GM11168 (cell line): ENCODE results near the gene MMP15.

Experiments
- in situ Hi-C: fragments of 300-500 bp; cut with MboI; formaldehyde crosslinking; loops from one replicate; pipeline ENCODE4 v1.12.0; 2022; ENCODE audit warnings: low sequenced_read_pairs; ENCODE audit not compliant: unreplicated experiment

Gene MMP15

DNA sequence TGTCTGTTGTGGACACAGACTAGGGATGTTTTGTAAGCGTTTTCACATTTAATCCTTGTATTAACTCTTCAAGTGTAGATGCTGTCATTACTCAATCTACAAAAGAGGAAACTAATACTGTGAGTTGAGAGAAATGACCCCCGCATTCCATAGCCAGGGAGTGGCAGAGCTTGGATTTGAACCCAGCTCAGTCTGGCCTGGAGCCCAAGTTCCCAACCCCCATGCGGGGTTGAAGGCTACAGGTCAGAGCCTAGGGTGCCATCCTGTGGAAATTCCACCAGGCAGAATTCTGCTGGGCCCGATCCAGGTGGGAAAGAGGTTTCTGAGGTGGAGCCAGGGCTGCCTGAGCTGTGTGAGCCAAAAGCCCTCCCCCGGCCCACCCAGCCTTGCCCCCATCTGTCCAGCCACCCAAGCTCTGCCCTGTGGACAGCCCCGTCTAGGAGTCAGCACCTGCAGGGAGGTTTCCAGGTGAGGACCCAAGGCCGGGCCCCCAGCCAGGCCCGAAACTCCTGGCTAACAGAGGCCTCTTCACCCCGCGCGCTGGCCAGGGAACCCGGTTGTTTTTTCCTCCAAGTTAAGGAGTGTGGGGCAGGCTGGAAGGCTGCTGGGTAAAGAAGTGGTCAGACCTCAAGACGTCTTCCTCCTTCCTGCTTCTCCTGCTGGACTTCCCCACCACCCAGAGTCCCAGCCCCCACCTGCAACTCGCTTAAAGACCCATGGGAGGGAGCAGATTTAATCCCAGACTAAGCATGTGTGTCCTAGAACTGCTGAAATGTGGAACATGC is 5.7 kb downstream of the MMP15 start:
- in situ Hi-C loops: no loop called here

GRCh38 chr16:58032710-58033293 is 7.2 kb downstream of the MMP15 start:
- in situ Hi-C loops: no loop called here

GRCh38 chr16:58034128-58034685 is 8.7 kb downstream of the MMP15 start:
- in situ Hi-C loops: no loop called here

DNA sequence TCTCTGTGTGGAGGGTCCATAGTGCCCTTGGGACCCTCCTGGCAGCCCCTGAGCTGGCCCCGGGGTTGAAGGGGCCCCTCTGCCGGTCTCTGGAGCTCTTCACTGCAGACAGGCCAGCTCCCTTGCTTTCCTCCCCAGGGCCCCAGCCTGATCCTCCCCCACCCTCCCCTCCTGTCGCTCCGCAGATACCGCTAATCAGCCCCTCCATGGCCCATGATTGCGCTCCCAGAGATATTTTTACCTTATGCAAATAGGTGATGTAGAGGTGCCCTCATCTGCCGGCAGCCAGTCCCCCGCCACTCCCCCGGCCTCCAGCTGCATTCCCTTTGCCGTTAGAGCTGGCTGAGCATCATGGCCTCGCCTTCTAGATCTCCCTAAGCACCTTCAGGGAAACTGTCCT is 9.2 kb downstream of the MMP15 start:
- in situ Hi-C loops: no loop called here

DNA sequence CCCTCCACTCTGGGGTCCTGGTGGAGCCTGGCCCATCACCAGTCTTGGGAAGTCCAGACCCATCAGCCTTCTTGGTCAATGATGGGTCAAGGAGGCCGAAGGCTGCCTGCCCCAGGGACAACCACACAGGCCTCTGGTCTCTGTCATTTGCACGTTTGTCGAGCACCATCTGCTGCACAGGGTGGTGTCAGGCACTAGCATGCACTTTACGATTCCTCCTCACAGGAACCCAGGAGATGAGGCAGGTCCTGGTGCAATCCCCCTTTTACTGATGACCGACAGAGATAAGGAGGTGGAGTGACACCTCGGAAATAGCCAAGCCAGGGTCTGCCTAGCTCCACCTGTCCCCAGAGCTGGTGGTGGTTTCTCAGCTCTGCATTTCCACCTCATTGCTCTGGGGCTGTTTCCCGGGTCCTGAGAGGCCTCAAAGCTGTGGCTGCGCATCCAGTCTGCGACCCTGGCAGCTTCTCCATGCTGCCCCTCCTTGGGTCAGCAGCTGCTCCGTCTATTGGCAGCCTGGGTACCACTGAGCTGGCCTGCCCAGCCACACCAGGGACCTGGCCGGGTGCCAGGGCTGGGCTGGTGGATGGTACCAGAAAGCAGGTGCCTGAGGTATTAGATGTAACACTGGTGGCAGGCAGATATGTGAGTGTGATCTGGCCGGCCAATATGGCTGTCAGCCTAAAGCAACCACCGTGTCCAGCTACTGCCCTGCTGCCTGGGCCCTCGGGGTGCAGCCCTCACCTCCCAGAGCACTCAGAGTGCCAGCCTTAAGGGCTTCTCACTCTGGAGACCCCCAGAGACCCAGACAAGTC is 10.0 kb downstream of the MMP15 start:
- in situ Hi-C loops: no loop called here

DNA sequence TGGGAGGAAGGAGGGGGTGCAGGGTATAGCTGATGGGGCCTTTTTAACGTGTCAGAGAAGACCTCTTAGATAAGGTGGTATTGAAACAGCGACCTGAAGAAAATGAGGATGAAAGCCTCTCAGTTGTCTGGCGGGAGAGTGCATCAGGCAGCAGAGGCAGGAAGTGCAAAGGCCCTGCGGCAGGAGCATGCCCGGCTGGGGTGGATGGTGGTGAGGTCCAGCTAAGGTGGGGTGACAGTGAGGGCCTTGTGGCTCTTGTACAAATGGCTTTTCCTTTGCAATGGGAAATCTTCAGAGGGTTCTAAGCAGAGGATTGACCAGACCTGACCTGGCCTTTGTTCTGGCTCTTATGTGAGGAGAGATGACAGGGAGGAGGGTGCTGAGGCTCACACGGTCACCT is 11.4 kb downstream of the MMP15 start:
- in situ Hi-C loops: no loop called here

DNA sequence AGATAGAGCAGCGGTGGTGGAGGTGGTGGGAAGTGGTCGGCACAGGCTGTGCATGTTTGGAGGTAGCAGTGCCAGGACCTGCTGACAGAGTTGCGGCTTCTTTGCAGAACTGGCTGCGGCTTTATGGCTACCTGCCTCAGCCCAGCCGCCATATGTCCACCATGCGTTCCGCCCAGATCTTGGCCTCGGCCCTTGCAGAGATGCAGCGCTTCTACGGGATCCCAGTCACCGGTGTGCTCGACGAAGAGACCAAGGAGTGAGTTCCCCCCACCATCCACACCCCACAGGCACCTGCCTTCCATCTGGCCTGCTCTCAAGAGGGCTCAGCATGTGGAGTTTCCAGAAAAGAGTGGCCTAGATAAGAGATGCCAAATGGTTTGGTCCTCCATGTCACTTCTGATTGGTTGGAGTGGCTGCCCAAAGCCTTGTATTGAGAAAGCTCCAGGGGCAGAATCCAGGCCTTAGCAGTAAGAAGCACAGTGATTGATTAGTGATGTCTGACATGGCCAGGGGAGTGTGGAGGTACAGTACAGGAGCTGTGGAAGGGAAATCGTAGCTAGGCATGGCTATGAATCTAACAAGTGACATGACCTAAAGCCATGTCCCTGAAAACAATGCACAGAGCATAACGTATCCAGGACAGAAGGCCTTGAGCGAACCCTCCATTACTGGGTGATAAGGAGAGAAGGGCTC is 12.0 kb downstream of the MMP15 start:
- in situ Hi-C loops: no loop called here

DNA sequence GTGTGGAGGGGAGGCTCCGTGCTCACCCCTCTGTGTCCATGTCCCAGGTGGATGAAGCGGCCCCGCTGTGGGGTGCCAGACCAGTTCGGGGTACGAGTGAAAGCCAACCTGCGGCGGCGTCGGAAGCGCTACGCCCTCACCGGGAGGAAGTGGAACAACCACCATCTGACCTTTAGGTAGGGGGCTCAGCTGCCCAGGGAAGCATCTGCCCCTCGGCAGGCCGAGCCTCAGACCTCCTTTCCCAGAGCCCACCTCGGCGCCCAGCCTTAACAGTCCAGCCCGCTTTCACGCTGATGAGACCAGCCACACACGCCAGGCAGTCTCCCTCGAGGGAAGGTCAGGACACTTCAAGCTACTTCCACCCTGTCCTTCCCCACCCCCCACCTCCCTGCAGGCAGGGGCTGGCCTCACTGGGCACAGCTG is 12.7 kb downstream of the MMP15 start:
- in situ Hi-C loops: no loop called here

DNA sequence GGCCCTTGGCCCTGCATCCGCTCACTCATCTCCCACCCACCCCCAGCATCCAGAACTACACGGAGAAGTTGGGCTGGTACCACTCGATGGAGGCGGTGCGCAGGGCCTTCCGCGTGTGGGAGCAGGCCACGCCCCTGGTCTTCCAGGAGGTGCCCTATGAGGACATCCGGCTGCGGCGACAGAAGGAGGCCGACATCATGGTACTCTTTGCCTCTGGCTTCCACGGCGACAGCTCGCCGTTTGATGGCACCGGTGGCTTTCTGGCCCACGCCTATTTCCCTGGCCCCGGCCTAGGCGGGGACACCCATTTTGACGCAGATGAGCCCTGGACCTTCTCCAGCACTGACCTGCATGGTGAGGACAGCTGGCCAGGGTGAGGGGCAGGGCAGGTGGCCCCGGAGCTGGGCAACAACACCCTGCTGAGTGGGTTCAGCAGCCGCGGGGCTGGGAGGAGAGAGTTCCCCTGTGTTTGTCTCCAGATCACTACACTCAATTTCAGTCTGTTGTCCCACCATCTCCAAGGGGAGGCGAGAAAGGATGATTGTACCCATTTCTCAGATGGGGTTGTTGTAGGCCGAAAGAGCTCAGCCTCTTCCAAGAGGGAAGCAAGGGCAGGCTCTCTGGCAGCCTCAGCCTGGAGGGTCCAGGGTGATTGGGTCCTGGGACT is 14.4 kb downstream of the MMP15 start:
- in situ Hi-C loops: no loop called here

GRCh38 chr16:58040496-58040846 is 14.9 kb downstream of the MMP15 start:
- in situ Hi-C loops: no loop called here

DNA sequence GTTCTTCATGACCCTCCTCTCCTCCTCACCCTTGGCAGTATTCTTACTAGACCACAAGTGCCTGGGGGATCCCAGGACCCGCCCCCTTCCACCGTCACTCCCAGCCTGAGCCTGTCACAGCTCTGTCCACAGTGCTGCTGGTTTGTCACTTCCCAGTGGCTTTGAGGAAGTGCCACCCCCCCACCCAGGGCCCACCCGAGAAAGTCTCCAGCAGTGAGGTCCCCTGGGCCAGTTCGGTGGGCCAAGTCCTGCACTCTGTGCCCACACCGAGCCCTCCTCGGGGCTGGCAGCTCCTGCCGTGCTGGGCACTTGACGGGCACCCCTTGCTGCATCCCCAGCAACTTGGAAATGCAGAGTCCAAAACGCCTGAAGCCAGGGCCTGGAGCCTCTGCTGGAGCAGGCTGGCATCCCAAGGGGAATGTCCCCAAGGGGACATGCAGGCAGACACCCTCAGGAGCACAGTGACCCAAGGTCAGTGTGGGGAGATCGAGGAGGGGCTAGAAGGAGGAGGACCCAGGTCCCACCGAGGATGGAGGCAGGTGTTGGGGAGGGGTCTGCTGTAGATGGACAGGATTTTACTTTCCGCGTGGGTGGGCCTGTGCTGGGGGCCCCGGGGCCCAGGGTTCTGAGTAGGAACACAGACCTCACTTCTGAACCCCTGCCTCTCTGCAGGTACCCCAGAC is 15.5 kb downstream of the MMP15 start:
- in situ Hi-C loops: no loop called here

DNA sequence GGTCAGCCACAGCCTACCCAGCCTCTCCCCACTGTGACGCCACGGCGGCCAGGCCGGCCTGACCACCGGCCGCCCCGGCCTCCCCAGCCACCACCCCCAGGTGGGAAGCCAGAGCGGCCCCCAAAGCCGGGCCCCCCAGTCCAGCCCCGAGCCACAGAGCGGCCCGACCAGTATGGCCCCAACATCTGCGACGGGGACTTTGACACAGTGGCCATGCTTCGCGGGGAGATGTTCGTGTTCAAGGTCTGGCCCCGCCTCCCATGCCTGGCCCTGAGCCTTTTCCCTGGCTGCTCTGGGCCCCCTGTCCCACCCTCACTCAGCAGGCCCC is 16.0 kb downstream of the MMP15 start:
- in situ Hi-C loops: no loop called here

GRCh38 chr16:58042001-58042885 is 16.7 kb downstream of the MMP15 start:
- in situ Hi-C loops: no loop called here

DNA sequence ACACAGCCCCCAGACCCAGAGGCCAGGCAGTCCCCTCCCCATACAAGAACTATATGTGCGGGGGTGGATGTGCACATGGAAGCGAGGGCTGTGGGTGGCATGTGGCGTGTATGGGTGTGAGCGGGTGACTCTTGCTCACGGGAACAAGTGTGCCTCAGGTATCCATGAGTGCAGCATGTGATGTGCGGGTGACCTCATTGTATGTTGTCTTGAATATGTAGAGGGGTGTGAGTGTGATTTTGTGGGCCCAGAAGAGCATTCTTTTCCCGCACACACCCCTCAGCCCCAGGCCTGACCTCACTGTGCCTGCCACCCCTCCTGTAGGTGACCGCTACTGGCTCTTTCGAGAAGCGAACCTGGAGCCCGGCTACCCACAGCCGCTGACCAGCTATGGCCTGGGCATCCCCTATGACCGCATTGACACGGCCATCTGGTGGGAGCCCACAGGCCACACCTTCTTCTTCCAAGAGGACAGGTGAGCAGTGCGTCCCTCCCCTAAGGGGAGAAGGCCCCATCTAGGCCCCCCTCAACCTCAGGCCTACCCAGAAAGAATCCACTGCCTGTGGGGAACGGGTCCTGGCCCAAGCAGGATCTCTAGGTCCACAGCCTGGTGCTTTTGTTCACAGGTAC is 17.4 kb downstream of the MMP15 start:
- in situ Hi-C loops: no loop called here

- in situ Hi-C loops: no loop called here
Observed at GRCh38 chr16:58043571-58044155, 18.1 kb downstream of the MMP15 start.

DNA sequence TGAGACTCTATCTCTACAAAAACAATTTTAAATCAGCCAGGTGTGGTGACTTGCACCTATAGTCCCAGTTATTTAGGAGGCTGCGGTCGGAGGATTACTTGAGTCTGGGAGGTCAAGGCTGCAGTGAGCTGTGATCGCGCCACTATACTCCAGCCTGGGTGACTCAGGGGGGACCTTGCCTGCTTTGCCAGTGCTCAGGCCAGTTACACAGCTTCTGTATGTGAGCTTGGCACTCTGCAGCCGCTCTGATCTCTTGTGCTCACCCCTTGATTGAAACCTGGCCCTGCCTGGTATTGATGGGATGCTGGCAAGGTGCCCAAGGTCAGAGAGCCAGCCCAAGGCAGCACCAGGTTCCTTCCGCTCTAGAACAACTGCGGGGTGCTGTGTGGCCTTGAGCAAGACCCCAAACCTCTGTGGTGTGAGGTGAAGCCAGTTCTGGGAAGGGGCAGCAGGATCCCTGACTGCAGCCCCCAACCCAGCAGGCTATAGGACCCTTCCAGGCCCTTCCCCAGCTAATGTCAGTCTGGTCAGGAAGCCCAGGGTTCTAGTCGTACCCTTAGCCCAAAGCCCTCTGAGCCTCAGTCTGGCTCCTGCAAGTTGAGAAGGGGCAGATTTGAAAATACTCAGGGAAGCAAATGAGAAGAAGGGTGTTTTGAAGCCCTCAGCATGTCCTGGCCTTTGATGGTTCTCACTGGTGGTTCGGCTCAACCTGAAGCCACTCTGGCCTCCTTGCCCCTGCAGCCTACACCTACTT is 18.9 kb downstream of the MMP15 start:
- in situ Hi-C loops: no loop called here

GRCh38 chr16:58045096-58045495 is 19.5 kb downstream of the MMP15 start:
- in situ Hi-C loops: no loop called here
